Stimulated activated CD8-positive, alpha-beta memory T cell treated with anti-CD3 and anti-CD28 coated beads, Interleukin-4, amount 100 ng/mL, for 1 hour (primary cell): ENCODE data around the gene NPAT.

Experiments used
- DNase-seq, 2 donors: peaks; one replicate each; pipeline ENCODE4 v3.0.0-alpha.2; 2020; ENCODE audit warnings: low read depth in 2 of 2, low spot score in 1 of 2

NPAT gene

DNA sequence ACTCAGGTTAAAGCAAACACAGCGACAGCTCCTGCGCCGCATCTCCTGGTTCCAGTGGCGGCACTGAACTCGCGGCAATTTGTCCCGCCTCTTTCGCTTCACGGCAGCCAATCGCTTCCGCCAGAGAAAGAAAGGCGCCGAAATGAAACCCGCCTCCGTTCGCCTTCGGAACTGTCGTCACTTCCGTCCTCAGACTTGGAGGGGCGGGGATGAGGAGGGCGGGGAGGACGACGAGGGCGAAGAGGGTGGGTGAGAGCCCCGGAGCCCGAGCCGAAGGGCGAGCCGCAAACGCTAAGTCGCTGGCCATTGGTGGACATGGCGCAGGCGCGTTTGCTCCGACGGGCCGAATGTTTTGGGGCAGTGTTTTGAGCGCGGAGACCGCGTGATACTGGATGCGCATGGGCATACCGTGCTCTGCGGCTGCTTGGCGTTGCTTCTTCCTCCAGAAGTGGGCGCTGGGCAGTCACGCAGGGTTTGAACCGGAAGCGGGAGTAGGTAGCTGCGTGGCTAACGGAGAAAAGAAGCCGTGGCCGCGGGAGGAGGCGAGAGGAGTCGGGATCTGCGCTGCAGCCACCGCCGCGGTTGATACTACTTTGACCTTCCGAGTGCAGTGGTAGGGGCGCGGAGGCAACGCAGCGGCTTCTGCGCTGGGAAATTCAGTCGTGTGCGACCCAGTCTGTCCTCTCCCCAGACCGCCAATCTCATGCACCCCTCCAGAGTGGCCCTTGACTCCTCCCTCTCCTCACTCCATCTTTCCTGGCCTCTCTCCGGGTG lies at the start of gene NPAT, which contains the start of gene ATM:
Gene NPAT (minus strand): TSS at position 65 of the 774 bp plus-strand sequence. CDS start 102 bp downstream, outside the sequence.
Gene ATM (plus strand): TSS at position 494 of the 774 bp plus-strand sequence. CDS start 4,558 bp downstream, outside the sequence.
- peak; percentile 97 to 98 for DNase-seq

DNA sequence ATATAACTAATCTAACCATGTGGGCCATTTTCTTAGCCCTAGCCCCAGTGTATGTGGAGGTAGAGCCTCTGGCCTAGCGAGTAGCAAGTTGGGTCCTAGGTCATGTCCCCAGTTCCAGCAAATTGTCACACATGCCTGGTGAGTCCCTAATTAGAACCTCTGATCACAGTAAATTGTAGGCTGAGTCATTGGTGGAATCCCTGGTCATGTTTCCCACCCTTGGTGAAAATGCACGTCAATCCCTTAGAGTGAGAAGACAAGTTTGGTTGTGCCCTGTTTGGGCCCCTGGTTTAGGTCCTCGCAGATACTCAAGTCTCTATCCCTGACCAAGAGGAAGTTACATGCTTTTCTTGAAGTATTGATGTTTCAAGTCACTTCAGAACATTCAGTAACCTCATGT lies 47.1 kb upstream of the NPAT start:
- DNase-seq, result no peak

DNA sequence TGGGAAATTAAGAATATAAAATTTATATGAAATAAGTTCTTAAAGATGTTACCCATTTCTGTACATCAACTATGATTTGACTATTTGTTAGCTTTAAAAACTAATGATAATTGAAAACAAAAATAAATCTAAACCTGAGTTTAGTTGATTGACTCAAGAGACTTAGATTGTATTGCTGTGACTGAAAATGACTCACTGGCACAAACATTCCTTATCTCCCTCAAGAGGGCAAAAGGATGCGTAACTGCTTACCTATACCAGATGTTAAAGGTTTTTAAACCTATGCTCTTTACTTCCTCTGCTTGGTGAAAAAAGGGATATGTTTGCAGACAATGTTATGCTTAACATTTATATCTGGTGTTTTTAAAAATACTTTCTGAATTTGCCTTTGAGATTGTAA lies 30.7 kb upstream of the NPAT start:
- no peak for DNase-seq

DNA sequence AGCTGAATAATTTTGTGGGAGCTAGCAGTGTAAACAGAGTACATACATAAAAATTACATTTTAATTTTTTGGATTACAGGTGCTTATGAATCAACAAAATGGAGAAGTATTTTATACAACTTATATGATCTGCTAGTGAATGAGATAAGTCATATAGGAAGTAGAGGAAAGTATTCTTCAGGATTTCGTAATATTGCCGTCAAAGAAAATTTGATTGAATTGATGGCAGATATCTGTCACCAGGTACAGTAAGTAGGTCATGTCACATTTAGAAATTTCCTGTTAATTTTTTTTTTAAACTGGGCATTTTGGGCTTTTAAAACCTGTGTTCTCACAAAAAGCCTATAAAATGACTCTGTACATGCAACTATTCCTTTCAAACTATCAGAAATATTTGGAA lies 24.4 kb upstream of the NPAT start:
- no peak for DNase-seq

DNA sequence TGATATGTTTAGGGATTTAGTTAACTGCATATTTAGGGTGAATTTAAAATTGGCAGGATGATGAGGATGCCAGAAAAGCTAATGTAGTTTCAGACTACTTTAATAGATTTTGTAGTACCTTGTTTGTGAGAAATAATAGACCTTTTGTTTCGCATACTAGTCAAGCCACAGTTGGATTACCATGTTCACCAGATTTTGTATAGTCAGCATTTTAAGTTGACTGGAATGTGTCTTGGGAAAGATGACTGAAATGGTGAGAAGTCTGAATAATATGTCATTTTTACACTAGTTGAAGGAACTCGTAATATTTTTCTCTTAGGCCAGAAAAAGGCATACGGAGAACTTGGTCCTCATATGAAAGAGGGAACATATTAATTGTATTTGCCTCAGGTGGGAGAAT lies 23.9 kb upstream of the NPAT start:
- no peak for DNase-seq

DNA sequence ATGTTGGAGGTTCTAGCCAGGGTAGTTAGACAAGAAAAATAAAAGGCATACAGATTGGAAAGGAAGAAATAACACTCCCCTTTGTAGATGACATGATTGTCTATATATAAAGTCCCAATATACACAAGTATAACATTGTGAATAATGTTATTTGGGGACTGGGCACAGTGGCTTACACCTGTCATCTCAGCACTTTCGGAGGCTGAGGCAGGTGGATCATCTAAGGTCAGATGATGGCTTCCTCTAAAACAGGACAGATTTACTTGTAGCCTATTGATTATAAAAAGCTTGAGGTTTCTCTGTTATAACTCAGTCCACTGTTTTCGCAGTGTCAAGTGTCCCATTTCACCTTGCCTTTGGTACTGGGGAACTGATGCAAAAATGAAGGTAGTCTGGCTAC lies 20.0 kb upstream of the NPAT start:
- DNase-seq, result no peak

DNA sequence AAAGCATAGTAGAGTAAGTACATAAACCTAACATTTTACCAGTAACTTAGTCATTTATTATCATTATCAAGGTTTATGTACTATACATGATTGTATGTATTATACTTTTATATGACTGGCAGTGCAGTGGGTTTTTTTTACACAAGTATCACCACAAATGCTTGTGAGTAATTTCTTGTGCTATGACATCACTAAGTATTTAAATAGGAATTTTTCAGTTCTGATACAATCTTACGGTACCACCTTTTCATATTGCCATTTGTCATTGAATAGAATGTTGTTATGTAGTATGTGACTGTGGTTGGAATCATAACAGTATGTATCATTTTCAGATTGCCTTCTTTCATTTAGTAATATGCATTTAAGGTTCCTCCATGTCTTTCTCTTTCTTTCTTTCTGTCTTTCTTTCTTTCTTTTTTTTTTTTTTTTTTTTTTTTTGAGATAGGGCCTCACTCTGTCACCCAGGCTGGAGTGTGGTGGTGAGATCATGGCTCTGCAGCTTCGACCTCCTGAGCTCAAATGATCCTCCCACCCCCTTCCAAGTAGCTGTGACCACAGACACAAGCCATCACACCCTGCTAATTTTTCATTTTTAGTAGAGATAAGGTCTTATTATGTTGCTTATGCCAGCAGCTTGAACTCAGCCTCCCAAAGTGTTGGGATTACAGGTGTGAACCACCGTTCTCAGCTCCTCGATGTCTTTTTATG lies 19.0 kb upstream of the NPAT start:
- DNase-seq, result no peak

DNA sequence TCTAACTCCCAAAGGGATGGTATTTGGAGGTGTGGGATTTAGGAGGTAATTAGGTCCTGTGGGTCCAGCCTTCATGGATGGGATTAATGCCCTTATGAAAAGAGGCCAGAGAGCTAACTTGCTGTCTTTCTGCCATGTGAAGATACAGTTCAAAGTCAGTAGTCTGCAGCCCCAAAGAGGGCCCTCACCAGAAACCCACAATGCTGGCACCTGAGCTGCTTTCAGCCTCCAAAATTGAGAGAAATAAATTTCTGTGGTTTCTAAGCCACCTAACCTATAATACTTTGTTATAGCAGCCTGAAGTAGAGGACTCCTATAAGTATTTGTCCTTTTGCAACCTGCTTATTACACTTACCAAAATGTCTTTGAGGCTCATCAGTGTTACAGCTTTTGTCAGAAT lies 16.6 kb upstream of the NPAT start:
- DNase-seq, result no peak

DNA sequence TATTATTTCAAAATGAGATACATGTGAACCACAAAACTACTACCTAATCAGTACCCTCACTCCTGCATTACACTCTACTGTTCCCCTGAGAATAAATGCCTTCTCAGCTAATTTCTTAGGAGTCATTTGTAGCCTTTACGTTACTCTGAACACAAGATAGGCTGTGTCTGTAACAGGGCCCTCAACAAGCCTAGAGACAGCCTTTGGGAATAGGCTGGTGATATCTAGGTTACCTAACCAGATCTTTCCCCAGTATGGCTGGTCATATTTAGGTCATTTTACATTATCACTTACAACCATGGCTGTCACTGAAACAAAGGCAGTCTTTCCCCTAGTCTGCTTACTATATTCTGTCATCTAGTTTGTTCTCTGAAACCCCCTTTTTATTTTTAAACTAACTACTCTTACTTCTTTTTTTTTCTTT lies 14.6 kb upstream of the NPAT start:
- no peak for DNase-seq

DNA sequence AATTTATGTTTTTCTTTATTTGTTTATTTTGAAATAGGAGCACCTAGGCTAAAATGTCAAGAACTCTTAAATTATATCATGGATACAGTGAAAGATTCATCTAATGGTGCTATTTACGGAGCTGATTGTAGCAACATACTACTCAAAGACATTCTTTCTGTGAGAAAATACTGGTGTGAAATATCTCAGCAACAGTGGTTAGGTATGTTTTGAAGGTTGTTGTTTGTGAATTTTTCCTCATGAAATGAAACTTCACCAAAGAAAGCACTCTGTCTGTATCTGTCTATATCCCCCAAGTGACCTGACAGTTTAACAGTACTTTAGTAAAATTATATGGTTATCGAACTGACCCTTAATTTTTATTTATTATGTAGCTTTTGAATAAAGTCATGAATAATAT lies 13.2 kb upstream of the NPAT start:
- DNase-seq, result no peak

DNA sequence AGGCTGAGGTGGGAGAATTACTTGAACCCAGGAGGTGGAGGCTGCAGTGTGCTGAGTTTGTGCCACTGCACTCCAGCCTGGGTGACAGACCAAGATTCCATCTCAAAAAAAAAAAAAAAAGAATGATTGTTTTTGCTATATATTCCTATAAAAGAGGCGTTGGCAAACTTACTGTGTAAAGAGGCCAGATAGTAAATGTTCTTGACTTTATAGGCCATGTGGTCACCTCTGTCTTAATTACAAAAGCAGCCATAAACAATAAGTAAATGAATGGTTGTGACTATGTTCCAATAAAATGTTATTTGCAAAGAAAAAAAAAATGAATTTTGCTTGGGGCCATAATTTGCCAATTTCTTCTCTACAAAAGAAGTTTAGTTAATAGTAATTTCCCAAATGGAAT lies 12.8 kb upstream of the NPAT start:
- DNase-seq, result no peak

DNA sequence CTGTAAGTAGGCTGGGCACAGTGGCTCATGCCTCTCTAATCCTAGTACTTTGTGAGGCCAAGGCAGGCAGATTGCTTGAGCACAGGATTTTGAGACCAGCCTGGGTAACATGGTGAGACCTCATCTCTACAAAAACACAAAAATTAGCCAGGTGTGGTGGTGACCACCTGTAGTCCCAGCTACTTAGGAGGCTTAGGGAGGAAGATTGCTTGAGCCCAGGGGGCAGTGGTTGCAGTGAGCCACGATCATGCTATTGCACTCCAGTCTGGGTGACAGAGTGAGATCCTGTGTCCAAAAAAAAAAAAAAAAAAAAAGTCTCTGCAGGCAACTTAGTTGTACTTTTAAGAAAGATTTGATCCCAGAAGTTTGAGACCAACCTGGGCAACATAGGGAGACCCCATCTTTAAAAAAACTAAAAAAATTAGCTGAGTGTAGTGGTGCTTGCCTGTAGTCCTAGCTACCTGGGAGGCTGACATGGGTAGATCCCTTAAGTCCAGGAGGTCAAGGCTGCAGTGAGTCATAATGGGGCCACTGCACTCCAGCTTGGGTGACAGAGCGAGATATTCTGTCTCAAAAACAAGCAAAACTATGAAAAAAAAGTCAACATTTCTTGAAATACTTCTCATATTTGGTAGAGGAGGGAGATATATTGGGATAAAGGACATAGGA lies 11.0 kb upstream of the NPAT start:
- DNase-seq, result no peak

DNA sequence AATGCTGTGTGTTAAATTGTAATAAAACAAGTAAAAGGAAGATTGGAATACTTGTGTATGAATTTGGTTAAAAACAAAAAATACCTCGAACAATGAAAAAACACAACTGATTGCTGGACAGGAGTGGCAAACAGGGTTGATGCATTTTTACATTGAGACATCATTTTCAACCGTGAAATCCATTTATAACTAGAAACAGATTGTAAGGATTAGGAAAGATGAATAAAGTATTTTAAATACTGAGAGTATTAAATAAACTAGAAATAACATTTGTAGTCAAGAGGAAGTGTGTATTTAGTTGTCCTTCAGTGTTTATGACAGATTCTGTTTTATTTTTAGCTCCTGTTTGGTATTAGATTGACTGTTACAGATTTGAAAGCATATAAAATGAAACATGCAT lies 5.8 kb upstream of the NPAT start:
- DNase-seq, result no peak

DNA sequence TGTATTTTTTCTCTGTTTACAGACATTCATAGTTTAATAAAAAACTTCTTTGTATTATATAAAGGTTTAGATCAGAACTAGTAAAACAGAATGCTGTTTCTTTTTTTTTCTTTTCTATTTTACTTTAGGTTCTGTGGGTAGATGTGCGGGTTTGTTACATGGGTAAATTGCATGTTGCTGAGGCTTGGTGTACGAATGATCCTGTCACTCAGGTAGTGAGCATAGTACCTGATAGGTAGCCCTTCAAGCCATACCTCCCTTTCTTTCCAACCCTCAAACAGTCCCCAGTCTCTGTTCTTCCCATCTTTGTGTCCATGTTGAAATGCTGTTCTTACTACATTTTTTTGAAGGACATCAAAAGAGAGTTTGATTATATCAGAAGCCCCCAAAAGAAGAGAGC lies 3.6 kb upstream of the NPAT start:
- DNase-seq, result no peak

DNA sequence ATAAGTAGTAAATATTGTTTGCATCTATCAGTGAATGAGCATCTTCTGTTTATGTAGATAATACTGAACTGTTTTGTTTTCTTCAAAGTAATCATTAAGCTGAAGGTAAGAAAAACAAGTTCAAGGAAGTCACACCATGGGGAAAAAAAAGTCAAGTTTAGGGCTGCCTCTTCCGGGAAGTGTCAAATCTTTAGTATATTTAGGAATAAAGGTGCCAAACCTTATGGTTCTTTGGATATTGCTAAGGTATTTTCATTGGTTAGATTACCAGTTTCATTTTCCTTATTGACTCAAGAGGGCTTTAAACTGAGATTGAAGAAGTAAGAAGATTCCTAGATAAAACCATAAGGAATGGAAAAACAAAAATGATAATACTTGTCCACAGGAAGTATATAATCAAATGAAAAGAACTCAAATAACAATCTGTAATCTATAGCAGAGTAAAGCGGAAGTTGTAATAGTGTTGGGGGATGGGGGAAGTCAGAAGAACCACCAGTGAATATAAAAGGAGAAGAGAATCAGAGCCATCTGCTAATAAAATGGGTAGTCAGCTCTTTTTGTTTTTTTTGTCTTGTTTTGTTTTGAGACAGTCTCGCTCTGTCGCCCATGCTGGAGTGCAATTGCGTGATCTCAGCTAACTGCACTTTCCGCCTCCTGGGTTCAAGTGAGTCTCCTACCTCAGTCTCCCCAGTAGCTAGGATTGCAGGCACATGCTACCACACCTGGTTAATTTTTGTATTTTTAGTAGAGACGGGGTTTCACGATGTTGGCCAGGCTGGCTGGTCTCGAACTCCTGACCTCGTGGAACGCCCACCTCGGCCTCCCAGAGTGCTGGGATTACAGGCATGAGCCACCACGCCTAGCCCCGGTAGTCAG lies 2.7 kb upstream of the NPAT start:
- DNase-seq, result no peak

DNA sequence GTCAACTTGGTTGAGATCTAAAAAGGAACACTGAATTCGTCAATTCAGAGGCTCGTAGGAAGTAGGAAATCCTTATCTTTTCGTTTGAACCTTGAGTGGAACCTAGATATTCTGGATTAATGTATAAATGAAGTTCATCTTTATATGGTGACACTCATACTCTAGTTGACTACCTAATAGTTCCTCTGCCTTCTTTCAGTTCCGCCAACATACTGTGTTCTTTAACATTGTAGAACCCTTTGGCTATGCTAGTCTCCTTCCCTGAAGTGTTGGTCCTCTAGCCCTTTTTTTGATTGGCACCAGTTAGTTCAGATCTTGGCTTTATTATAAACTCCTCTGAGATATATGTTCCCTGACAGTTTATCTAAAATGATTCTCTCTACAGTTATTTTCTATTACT lies 1.9 kb upstream of the NPAT start:
- no peak for DNase-seq

DNA sequence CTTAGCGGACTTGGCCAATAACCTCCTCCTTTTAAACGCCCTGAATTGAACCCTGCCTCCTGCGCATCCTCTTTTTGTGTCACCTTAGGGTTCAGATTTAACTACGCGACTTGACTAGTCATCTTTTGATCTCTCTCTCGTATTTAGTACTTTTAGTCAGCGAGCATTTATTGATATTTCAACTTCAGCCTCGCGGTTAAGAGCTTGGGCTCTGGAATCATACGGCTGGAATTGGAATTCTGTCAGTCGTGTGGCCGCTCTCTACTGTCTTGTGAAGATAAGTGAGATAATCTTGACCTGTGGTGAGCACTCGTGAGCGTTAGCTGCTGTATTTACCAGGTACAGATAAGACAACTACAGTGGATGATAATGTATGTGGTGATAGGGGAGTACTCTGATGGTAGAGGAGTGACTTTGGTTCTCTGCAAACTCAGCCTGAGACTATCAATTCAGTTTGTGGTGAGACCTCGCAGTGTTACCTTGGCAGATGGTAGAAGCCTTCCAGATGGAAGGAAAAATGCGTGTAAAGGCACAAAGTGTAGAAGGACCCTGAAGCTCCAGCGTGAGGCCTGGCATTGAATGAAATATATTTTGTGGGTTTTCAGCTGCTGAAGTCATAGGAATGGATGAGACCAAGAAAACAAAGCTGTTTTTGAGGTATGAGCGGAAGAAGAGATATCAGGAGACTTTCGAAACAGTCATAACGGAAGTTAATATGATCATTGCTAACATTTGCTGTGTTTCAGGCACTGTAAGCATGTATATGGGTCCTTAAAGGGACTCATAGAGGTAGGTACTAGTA lies 1.1 kb upstream of the NPAT start:
- no peak for DNase-seq

DNA sequence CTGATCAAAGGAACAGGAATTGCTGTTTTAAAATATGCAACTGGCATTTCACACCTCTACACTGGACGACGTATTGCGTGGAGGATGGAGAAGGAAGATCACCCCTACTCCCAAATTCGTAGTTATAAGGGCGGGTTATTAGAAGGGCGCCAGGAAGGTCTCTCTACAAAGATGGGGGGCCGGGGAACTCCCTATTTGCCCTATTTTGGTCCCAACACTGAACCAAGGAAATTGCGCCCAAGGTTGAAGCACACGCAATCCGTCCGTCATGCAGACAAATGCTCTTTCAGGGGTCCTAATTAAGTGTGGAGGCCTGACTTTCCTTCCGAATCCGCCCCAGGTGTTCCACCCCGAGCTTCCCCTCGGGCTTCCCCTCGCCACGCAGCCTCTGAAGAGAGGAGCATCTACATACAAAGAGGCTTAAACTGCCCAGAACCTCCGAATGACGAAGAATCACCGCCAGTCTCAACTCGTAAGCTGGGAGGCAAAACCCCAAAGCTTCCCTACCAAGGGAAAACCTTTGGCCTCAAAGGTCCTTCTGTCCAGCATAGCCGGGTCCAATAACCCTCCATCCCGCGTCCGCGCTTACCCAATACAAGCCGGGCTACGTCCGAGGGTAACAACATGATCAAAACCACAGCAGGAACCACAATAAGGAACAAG lies 396 bp downstream of the NPAT start:
- DNase-seq, result no peak

DNA sequence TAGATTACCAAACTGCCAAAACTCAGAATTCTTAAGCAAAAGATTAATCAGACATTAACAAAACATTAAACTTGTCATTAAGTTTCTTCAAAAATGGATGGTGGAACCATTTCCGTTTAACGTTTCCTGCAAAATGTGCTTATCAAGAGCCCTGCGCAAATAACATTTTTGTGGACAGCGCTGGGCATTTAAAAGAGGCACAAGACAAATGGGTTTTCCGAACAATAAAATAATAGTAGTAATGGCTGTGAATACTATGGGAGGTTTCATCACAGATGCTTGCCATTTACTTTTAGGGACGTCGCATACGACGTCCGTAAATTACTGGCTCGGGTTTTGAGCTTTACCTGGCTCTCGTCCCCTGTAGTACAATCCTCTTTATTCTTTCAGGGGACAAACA lies 1.1 kb downstream of the NPAT start:
- no peak for DNase-seq
